K562 (cell line): Measurements from ENCODE around the gene ASIC3. TPM values are rescaled to one million over a fixed set of nuclear protein-coding genes. Genes with fewer than 3 reads are reported as not detected.

ENCODE experiments used
- CBFA2T2 ChIP-seq: fragments of 450-650 bp; conservative IDR thresholded peaks from 2 replicates; pipeline ENCODE4 v1.6.1; 2017; ENCODE audit warnings: mild to moderate bottlenecking
- CHD1 ChIP-seq: fragments of 200-600 bp; sonication (generic); IDR thresholded peaks from one replicate; pipeline ENCODE4 v1.6.1; 2012; ENCODE audit warnings: mild to moderate bottlenecking, moderate library complexity, low read length, inconsistent platforms
- CHD4 ChIP-seq: fragments of 200-600 bp; sonication (generic); IDR thresholded peaks from 3 replicates; pipeline ENCODE4 v1.6.1; 2012; ENCODE audit warnings: low read depth, mild to moderate bottlenecking, mixed read lengths, low read length, inconsistent platforms; ENCODE audit not compliant: insufficient read depth, insufficient replicate concordance, poor library complexity, severe bottlenecking
- CREB1 ChIP-seq, 2 experiments: sonication (generic) in 1 of 2; formaldehyde crosslinking in 1 of 2; IDR thresholded peaks; 2 replicates each; pipeline versions ENCODE4 v1.6.1 to v1.8.0; 2012 to 2022; ENCODE audit warnings: inconsistent platforms in 1 of 2, mild to moderate bottlenecking in 1 of 2, missing genetic modification reagents in 1 of 2, moderate library complexity in 1 of 2
- HBP1 ChIP-seq: fragments of 450-650 bp; formaldehyde crosslinking; IDR thresholded peaks from 2 replicates; pipeline ENCODE4 v1.4.0; 2022; ENCODE audit warnings: missing genetic modification characterization
- LCOR ChIP-seq: sonication (generic); formaldehyde crosslinking; IDR thresholded peaks from 2 replicates; pipeline ENCODE4 v1.8.0; 2022; ENCODE audit warnings: mild to moderate bottlenecking, missing genetic modification reagents
- PHB2 ChIP-seq: fragments of 450-650 bp; IDR thresholded peaks from 2 replicates; pipeline ENCODE4 v1.6.1; 2017; ENCODE audit warnings: low read depth
- RBM15 ChIP-seq: fragments of 200-400 bp; formaldehyde crosslinking; IDR thresholded peaks from 2 replicates; pipeline ENCODE4 v1.6.1; 2018; ENCODE audit warnings: mild to moderate bottlenecking, low read length, moderate library complexity; ENCODE audit not compliant: insufficient read depth
- RBM22 ChIP-seq: fragments of 200-400 bp; formaldehyde crosslinking; IDR thresholded peaks from 2 replicates; pipeline ENCODE4 v1.6.1; 2018; ENCODE audit warnings: low read length, low read depth; ENCODE audit not compliant: poor library complexity, severe bottlenecking
- REST ChIP-seq, 2 experiments: fragments of 450-650 bp; formaldehyde crosslinking in 1 of 2; IDR thresholded peaks; 2 replicates each; pipeline versions ENCODE4 v1.4.0 to v1.6.1; 2014 to 2020; ENCODE audit warnings: mild to moderate bottlenecking in 2 of 2, borderline replicate concordance in 1 of 2, low read depth in 1 of 2
- SLC30A9 ChIP-seq: fragments of 250-450 bp; sonication (Bioruptor Pico); IDR thresholded peaks from 2 replicates; pipeline ENCODE4 v1.8.0; 2022; ENCODE audit warnings: mild to moderate bottlenecking, moderate library complexity
- SOX6 ChIP-seq: fragments of 450-650 bp; IDR thresholded peaks from 2 replicates; pipeline ENCODE4 v1.6.1; 2014; ENCODE audit warnings: mild to moderate bottlenecking
- ZKSCAN8 ChIP-seq: fragments of 200-800 bp; sonication (Bioruptor generic); IDR thresholded peaks from 2 replicates; pipeline ENCODE4 v1.6.1; 2016; ENCODE audit warnings: missing genetic modification characterization, missing compliant biosample characterization
- ZNF274 ChIP-seq: IDR thresholded peaks from 2 replicates; pipeline ENCODE4 v1.6.1; 2011; ENCODE audit warnings: low read depth, mild to moderate bottlenecking, low read length, moderate library complexity, borderline replicate concordance
- ZNF76 ChIP-seq: fragments of 250-450 bp; sonication (Bioruptor Pico); IDR thresholded peaks from 2 replicates; pipeline ENCODE4 v1.4.0; 2020; ENCODE audit warnings: mild to moderate bottlenecking, moderate library complexity, borderline replicate concordance
- ZNF778 ChIP-seq: fragments of 450-650 bp; formaldehyde crosslinking; IDR thresholded peaks from 2 replicates; pipeline ENCODE4 v1.4.0; 2020; ENCODE audit warnings: mild to moderate bottlenecking, moderate library complexity
- polyA plus RNA-seq, 8 experiments: library from polyadenylated mRNA; depleted of rRNA in 4 of 8; stranded (reverse) in 5 of 8; unstranded in 3 of 8; fragments of >200 nt; fragmentation: Nextera tagmentation in 2 of 8; fragmentation: Illumina TruSeq in 1 of 8; extraction: Ambion mirVana in 2 of 8; extraction: Trizol in 1 of 8; gene quantifications; 2 replicates each; pipeline versions ENCODE4 v1.2.1 to v1.2.3, GENCODE V29; 2011 to 2014; ENCODE audit warnings: inconsistent platforms in 1 of 8, missing spikeins in 1 of 8
- total RNA-seq, 7 experiments: library from RNA; depleted of rRNA in 6 of 7; stranded (reverse); fragments of >200 nt in 6 of 7; fragmentation: Illumina TruSeq in 2 of 7; extraction: Trizol in 2 of 7; gene quantifications; 2 replicates each; pipeline versions ENCODE4 v1.2.1 to v1.2.3, GENCODE V29; 2011 to 2021; ENCODE audit warnings: low replicate concordance in 1 of 7

Gene ASIC3
- total and polyA plus RNA-seq, 9 of the 15 experiments (the other 6 are each of a cell fraction or from before 2014, with no cell fraction given) = 0.11 to 5.0 (median 0.87) TPM

GRCh38 chr7:151081170-151082101 lies 33.1 kb downstream of the ASIC3 start (continued):
- TF ChIP-seq CREB1 (IDR thresholded peaks at IDR 0.05) = no peak
- TF ChIP-seq CREB1 (CRISPR knock-in tag; IDR thresholded peaks at IDR 0.05) = no peak; the same call in 1 of the 2 replicates
- TF ChIP-seq RBM22 = peak; percentile 11
- no peak; the same call in 1 of the 2 replicates for TF ChIP-seq LCOR
- TF ChIP-seq SOX6 = no peak
- TF ChIP-seq SLC30A9 (CRISPR knock-in tag) = 0 out of 2 replicates have a peak, but pooled peaks have one; percentile 45
- peak; percentile 31 for TF ChIP-seq CHD4
- TF ChIP-seq HBP1 (CRISPR knock-in tag) = 0 out of 2 replicates have a peak, but pooled peaks have one; percentile 47
- TF ChIP-seq RBM15 = 0 out of 2 replicates have a peak, but pooled peaks have one; percentile 66
- peak; percentile 60; the same call in 1 of the 2 replicates for TF ChIP-seq ZNF76
- TF ChIP-seq ZKSCAN8 (CRISPR knock-in tag) = no peak
- no peak for TF ChIP-seq CBFA2T2
- TF ChIP-seq PHB2 = 0 out of 2 replicates have a peak, but pooled peaks have one; percentile 28
- no peak for TF ChIP-seq ZNF778
- 0 out of 2 replicates have a peak, but pooled peaks have one; percentile 13 for TF ChIP-seq REST (IDR thresholded peaks at IDR 0.05; ENCODE audit: borderline replicate concordance)
- no peak for TF ChIP-seq REST (CRISPR knock-in tag; IDR thresholded peaks at IDR 0.05; ENCODE audit: low read depth)
- TF ChIP-seq ZNF274 = peak; percentile 34; the same call in 1 of the 2 replicates
- peak; percentile 95 for TF ChIP-seq CHD1
